HepG2 (cell line): Measurements from ENCODE around the gene ALOXE3. TPM values are rescaled to one million over a fixed set of nuclear protein-coding genes. Genes with fewer than 3 reads are reported as not detected.
A peak's percentile ranks its signal among the peaks of the same experiment; 100 is the strongest.

Experiments
- GPBP1L1 ChIP-seq: sonication (generic); formaldehyde crosslinking; IDR thresholded peaks from 2 replicates; pipeline ENCODE4 v1.5.0; 2020; ENCODE audit warnings: mild to moderate bottlenecking, missing genetic modification reagents
- TCF12 ChIP-seq, 2 experiments: fragments of 450-650 bp in 1 of 2; sonication (generic) in 1 of 2; formaldehyde crosslinking in 1 of 2; IDR thresholded peaks; 2 replicates each; pipeline versions ENCODE4 v1.6.1 to v1.8.0; 2017 to 2022; ENCODE audit warnings: antibody characterized with exemption in 1 of 2, mild to moderate bottlenecking in 1 of 2, missing genetic modification reagents in 1 of 2, moderate library complexity in 1 of 2
- ZNF318 ChIP-seq: sonication (generic); formaldehyde crosslinking; IDR thresholded peaks from 2 replicates; pipeline ENCODE4 v1.4.0; 2020; ENCODE audit warnings: mild to moderate bottlenecking, missing genetic modification reagents
- ZSCAN31 ChIP-seq: sonication (generic); formaldehyde crosslinking; IDR thresholded peaks from 2 replicates; pipeline ENCODE4 v1.5.0; 2020; ENCODE audit warnings: low read depth, mild to moderate bottlenecking, missing genetic modification reagents
- polyA plus RNA-seq, 8 experiments: library from polyadenylated mRNA; depleted of rRNA in 3 of 8; stranded (reverse) in 7 of 8; unstranded in 1 of 8; fragments of >200 nt; fragmentation: Illumina TruSeq in 4 of 8; extraction: Trizol in 4 of 8; gene quantifications; 2 replicates each; pipeline versions ENCODE4 v1.2.1 to v1.2.3, GENCODE V29; 2011 to 2016; ENCODE audit warnings: low read depth in 4 of 8, missing spikeins in 1 of 8, mixed read lengths in 1 of 8; ENCODE audit not compliant: insufficient read depth in 1 of 8
- total RNA-seq, 5 experiments: library from RNA; depleted of rRNA; stranded (reverse); fragments of >200 nt; fragmentation: Illumina TruSeq; extraction: Trizol; gene quantifications; 2 replicates each; pipeline ENCODE4 v1.2.3, GENCODE V29; 2016; ENCODE audit warnings: low read depth in 1 of 5
- TF ChIP-seq, protein P1 (sequence below): sonication (generic); formaldehyde crosslinking; conservative IDR thresholded peaks from 2 replicates; pipeline ENCODE4 v1.4.0; 2020; ENCODE audit warnings: missing genetic modification reagents
- TF ChIP-seq, protein P2 (sequence below): sonication (generic); formaldehyde crosslinking; IDR thresholded peaks from 2 replicates; pipeline ENCODE4 v1.4.0; 2020; ENCODE audit warnings: missing genetic modification reagents

Gene ALOXE3
- total and polyA plus RNA-seq, 2 of the 13 experiments (the other 11 are each of a cell fraction or from before 2014, with no cell fraction given): 0.07 TPM; not detected in 1

DNA sequence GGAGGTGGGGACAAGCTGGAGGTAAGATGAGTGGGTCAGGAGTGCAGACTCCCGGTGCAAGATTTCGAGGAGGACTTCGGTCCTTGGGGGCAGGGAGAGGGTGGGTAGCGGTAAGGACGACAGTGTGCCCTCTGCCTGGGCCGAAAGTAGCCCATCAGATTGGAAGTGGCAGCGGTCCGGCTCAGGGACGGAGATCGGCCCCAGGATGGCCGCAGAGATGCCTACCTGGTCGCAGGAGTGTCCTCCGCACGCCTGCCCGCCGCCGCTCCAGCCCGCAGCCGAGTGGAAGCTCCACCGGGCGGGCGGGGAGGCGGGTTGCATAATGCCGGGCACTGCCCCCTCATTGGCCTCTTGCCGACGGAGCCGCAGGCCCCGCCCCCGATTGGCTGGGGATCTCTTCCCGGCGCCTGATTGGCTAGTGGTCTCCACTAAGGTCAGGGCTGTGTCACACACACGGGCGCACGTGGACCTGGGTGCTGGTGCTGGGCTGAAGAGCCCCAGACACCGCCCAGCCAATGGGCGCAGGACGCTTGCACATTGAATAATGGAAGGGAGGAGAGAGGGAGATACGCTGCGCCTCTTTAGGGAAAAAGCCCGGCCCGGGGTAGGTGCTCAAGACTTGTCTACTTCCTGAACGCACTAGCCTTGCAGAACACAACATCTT lies 33.9 kb upstream of the ALOXE3 start, which contains the start of gene PER1 (continued):
- TF ChIP-seq ZNF318 (CRISPR knock-in tag) (no peak), GPBP1L1 (CRISPR knock-in tag) (no peak), TCF12 (IDR thresholded peaks at IDR 0.05) (no peak), TCF12 (CRISPR knock-in tag; IDR thresholded peaks at IDR 0.05) (peak; percentile 61; the same call in 1 of the 2 replicates), ZSCAN31 (no peak)
- TF ChIP-seq, protein P1, sequence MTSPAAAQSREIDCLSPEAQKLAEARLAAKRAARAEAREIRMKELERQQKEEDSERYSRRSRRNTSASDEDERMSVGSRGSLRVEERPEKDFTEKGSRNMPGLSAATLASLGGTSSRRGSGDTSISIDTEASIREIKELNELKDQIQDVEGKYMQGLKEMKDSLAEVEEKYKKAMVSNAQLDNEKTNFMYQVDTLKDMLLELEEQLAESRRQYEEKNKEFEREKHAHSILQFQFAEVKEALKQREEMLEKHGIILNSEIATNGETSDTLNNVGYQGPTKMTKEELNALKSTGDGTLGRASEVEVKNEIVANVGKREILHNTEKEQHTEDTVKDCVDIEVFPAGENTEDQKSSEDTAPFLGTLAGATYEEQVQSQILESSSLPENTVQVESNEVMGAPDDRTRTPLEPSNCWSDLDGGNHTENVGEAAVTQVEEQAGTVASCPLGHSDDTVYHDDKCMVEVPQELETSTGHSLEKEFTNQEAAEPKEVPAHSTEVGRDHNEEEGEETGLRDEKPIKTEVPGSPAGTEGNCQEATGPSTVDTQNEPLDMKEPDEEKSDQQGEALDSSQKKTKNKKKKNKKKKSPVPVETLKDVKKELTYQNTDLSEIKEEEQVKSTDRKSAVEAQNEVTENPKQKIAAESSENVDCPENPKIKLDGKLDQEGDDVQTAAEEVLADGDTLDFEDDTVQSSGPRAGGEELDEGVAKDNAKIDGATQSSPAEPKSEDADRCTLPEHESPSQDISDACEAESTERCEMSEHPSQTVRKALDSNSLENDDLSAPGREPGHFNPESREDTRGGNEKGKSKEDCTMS: no peak
- TF ChIP-seq, protein P2, sequence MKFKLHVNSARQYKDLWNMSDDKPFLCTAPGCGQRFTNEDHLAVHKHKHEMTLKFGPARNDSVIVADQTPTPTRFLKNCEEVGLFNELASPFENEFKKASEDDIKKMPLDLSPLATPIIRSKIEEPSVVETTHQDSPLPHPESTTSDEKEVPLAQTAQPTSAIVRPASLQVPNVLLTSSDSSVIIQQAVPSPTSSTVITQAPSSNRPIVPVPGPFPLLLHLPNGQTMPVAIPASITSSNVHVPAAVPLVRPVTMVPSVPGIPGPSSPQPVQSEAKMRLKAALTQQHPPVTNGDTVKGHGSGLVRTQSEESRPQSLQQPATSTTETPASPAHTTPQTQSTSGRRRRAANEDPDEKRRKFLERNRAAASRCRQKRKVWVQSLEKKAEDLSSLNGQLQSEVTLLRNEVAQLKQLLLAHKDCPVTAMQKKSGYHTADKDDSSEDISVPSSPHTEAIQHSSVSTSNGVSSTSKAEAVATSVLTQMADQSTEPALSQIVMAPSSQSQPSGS (CRISPR knock-in tag): peak; percentile 53; the same call in 1 of the 2 replicates
